Measurements from ENCODE around the gene CLCN1. TPM values are rescaled to one million over a fixed set of nuclear protein-coding genes. Genes with fewer than 3 reads are reported as not detected.

Gene CLCN1
- total RNA-seq, 1 donor from 2014 or later, result not detected

- no peak overlapping the region for H3K27ac ChIP-seq
- H3K27me3 ChIP-seq, result no peaks in the 10 kb centered on the region
- no peak for TF ChIP-seq POLR2AphosphoS5 (IDR thresholded peaks at IDR 0.05; ENCODE audit: insufficient read depth in 1 of 2, low read depth in 1 of 2)
- TF ChIP-seq CTCF (IDR thresholded peaks at IDR 0.05), result no peak
- no peak for TF ChIP-seq POLR2A (IDR thresholded peaks at IDR 0.05)
- intact Hi-C loops (cut with DNase I), result no loop called here
- peaks cover 6% of the 10 kb centered on the region for H3K4me1 ChIP-seq
- H3K4me3 ChIP-seq, result no peak overlapping the region
- DNase-seq (ENCODE audit: extremely low spot score in 2 of 2), result no peak
- H3K9me3 ChIP-seq, result no peaks in the 10 kb centered on the region
- no peaks in the 10 kb centered on the region for H3K36me3 ChIP-seq
Observed at GRCh38 chr7:143341842-143342241, 25.9 kb downstream of the CLCN1 start.

DNA sequence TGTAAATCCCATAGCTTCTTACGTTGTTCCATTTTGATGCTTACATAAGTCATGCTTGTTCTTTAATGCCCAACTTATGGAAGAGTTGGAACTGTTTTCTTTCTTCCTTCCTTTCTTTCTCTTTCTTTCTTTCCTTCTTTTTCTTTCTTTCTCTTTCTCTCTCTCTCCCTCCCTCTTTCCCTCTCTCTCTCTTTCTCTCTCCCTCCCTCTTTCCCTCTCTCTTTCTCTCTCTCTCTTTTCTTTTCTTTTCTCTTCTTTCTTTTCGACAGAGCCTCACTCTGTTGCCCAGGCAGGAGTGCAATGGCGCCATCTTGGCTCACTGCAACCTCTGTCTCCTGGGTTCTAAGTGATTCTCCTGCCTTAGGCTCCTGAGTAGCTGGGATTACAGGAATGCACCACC lies 27.7 kb downstream of the CLCN1 start:
- H3K4me1 ChIP-seq, result peaks cover 6% of the 10 kb centered on the region
- no peaks in the 10 kb centered on the region for H3K9me3 ChIP-seq
- no peak overlapping the region for H3K4me3 ChIP-seq
- no peaks in the 10 kb centered on the region for H3K27me3 ChIP-seq
- DNase-seq (ENCODE audit: extremely low spot score in 2 of 2), result no peak
- no peak overlapping the region for H3K27ac ChIP-seq
- TF ChIP-seq POLR2AphosphoS5 (IDR thresholded peaks at IDR 0.05; ENCODE audit: insufficient read depth in 1 of 2, low read depth in 1 of 2) (no peak), POLR2A (IDR thresholded peaks at IDR 0.05) (no peak), CTCF (IDR thresholded peaks at IDR 0.05) (no peak)
- no peaks in the 10 kb centered on the region for H3K36me3 ChIP-seq
- intact Hi-C loops (cut with DNase I), result no loop called here

DNA sequence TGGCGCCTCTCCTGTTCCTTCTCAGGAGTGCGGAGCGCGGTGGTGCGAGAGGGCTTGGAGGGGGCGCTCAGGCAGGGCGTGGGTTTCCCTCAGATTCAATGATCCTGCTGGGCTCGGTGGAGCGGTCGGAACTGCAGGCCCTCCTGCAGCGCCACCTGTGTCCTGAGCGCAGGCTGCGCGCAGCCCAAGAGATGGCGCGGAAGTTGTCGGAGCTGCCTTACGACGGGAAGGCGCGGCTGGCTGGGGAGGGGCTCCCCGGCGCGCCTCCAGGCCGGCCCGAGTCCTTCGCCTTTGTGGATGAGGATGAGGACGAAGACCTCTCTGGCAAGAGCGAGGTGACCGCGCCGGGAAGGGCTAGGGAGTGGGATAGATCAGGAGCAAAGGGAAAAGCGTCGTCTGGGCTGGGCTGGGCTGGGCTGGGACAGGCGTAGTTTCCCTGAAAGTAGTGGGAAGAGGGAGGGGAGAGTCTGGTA lies 29.6 kb downstream of the CLCN1 start:
- H3K27ac ChIP-seq, result no peak overlapping the region
- H3K27me3 ChIP-seq, result no peaks in the 10 kb centered on the region
- H3K4me3 ChIP-seq, result peak overlapping the region; percentile 1 to 25
- TF ChIP-seq POLR2A (IDR thresholded peaks at IDR 0.05) (no peak), CTCF (IDR thresholded peaks at IDR 0.05) (peak in 1 of 3 experiments; percentile 38)
- no peaks in the 10 kb centered on the region for H3K9me3 ChIP-seq
- peaks cover 6% of the 10 kb centered on the region for H3K4me1 ChIP-seq
- no peaks in the 10 kb centered on the region for H3K36me3 ChIP-seq
- DNase-seq (ENCODE audit: extremely low spot score in 2 of 2), result no peak
- intact Hi-C loops (cut with DNase I), result no loop called here

DNA sequence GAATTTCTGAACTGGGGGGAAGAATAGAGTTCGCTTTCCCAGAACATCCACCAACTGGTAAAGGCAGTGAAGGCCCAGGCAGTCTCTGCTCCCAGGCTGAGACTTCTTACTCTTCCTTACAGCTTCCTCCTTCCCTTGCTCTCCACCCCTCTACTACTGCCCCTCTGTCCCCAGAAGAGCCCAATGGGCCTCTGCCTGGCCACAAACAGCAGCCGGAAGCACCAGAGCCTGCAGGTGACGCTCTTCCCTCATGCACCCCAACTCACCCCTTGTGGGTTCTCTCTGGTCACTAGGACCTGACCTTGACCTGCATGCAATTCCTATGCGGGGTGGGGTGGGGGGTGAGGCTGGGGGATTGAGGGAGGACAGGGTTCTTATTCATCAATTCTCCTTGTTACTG lies 30.1 kb downstream of the CLCN1 start:
- peaks cover 6% of the 10 kb centered on the region for H3K4me1 ChIP-seq
- H3K27ac ChIP-seq, result no peak overlapping the region
- H3K4me3 ChIP-seq, result no peak overlapping the region
- DNase-seq (ENCODE audit: extremely low spot score in 2 of 2), result no peak
- no peaks in the 10 kb centered on the region for H3K9me3 ChIP-seq
- H3K27me3 ChIP-seq, result no peaks in the 10 kb centered on the region
- intact Hi-C loops (cut with DNase I), result no loop called here
- TF ChIP-seq POLR2AphosphoS5 (IDR thresholded peaks at IDR 0.05; ENCODE audit: insufficient read depth in 1 of 2, low read depth in 1 of 2) (no peak), POLR2A (IDR thresholded peaks at IDR 0.05) (no peak), CTCF (IDR thresholded peaks at IDR 0.05) (no peak)
- no peaks in the 10 kb centered on the region for H3K36me3 ChIP-seq

- Histone ChIP-seq H3K36me3 (no peaks in the 10 kb centered on the region), H3K27me3 (no peaks in the 10 kb centered on the region), H3K4me3 (no peak overlapping the region), H3K27ac (no peak overlapping the region), H3K9me3 (no peaks in the 10 kb centered on the region), H3K4me1 (peaks cover 6% of the 10 kb centered on the region)
- intact Hi-C loops (cut with DNase I), result no loop called here
- no peak for TF ChIP-seq CTCF (IDR thresholded peaks at IDR 0.05)
- TF ChIP-seq POLR2A (IDR thresholded peaks at IDR 0.05), result no peak
- no peak for TF ChIP-seq POLR2AphosphoS5 (IDR thresholded peaks at IDR 0.05; ENCODE audit: insufficient read depth in 1 of 2, low read depth in 1 of 2)
- DNase-seq (ENCODE audit: extremely low spot score in 2 of 2), result no peak
Observed at GRCh38 chr7:143347950-143348349, 32.0 kb downstream of the CLCN1 start.

All from vagina (tissue), 2 donors.